ENCODE data around the gene SMCO4. TPM values are rescaled to one million over a fixed set of nuclear protein-coding genes. Genes with fewer than 3 reads are reported as not detected.

The SMCO4 gene
- total RNA-seq, 1 donor from 2014 or later, result 2.6 TPM

- Histone ChIP-seq H3K27ac (ENCODE audit: low read depth, low read length) (no peak overlapping the region), H3K9ac (ENCODE audit: low read depth in 1 of 3, low read length in 3 of 3) (no peak overlapping the region), H3K4me1 (ENCODE audit: control insufficient read depth in 3 of 3, insufficient read depth in 3 of 3, low read length in 3 of 3) (peaks cover 41 to 45% (median 44%) of the 10 kb centered on the region in 3 donors), H3K36me3 (ENCODE audit: control insufficient read depth in 3 of 3, insufficient read depth in 3 of 3, low read length in 3 of 3) (no peaks in the 10 kb centered on the region), H3K4me3 (ENCODE audit: low read length in 3 of 3) (no peak overlapping the region), H3K9me3 (ENCODE audit: control insufficient read depth in 3 of 3, low read length in 3 of 3) (no peaks in the 10 kb centered on the region), H3K27me3 (ENCODE audit: control insufficient read depth in 3 of 3, insufficient read depth in 3 of 3, low read length in 3 of 3) (no peaks in the 10 kb centered on the region)
Observed at GRCh38 chr11:93532281-93532789, 10.9 kb downstream of the SMCO4 start.

DNA sequence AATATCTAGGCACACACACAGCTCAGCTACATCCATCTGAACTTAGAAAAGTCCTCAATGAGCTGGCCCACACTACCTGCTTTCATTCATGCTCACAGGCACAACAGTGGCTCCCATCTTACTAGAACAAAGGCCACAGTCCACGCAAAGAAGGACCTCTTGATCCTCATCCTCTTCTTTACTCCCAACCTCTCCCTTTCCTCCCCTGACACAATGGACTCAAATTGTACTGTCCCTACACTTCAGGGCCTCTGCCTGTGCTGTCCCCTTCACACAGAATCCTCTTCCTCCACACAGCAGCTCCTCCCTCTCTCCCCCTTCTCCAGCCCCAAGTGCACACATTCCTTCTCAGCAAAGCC, 12.7 kb downstream of the SMCO4 start:
- Histone ChIP-seq H3K9ac (ENCODE audit: low read depth in 1 of 3, low read length in 3 of 3) (no peak overlapping the region), H3K4me1 (ENCODE audit: control insufficient read depth in 3 of 3, insufficient read depth in 3 of 3, low read length in 3 of 3) (peaks cover 51 to 54% (median 51%) of the 10 kb centered on the region in 3 donors), H3K36me3 (ENCODE audit: control insufficient read depth in 3 of 3, insufficient read depth in 3 of 3, low read length in 3 of 3) (no peaks in the 10 kb centered on the region), H3K27me3 (ENCODE audit: control insufficient read depth in 3 of 3, insufficient read depth in 3 of 3, low read length in 3 of 3) (no peaks in the 10 kb centered on the region), H3K9me3 (ENCODE audit: control insufficient read depth in 3 of 3, low read length in 3 of 3) (no peaks in the 10 kb centered on the region), H3K27ac (ENCODE audit: low read depth, low read length) (no peak overlapping the region), H3K4me3 (ENCODE audit: low read length in 3 of 3) (no peak overlapping the region)

DNA sequence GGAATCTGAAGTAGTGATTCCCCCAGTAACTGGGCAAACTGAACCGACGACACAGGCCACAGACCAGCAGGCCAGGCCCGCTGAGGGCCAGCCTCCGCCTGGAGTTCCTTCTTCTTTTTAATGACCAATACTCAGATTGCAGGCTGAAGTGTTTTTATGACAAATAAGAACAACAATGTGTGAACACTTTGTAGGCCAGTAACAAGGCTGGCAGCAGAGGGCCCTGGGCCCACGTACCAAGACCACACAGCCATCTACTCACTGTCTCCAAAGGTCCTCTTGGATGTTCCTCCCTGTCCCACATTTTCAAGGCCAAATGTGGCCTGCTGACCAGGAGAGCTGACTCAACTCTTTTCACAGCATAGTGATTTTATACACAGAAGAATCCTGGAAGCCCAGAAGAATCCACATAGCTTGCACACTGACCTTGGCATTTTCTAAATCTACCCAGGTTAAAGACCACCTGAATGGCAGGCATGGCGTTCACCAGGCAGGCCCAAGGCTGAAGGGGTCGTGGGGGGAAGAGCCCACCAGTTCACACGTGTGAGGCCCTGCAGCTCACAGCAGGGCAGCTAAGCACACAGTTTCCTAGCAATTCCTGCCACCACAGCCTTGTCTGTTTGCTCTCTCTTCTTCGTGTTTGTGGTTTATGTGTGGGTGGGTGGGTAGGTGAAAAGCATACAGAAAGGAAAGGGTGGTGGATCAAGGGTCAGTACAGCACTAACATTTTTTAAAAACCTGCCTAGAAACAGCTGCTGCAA, 13.3 kb downstream of the SMCO4 start:
- peak overlapping the region; percentile 76 for H3K27ac ChIP-seq (ENCODE audit: low read depth, low read length)
- H3K4me3 ChIP-seq (ENCODE audit: low read length in 3 of 3), result no peak overlapping the region
- no peaks in the 10 kb centered on the region for H3K27me3 ChIP-seq (ENCODE audit: control insufficient read depth in 3 of 3, insufficient read depth in 3 of 3, low read length in 3 of 3)
- no peaks in the 10 kb centered on the region for H3K9me3 ChIP-seq (ENCODE audit: control insufficient read depth in 3 of 3, low read length in 3 of 3)
- H3K4me1 ChIP-seq (ENCODE audit: control insufficient read depth in 3 of 3, insufficient read depth in 3 of 3, low read length in 3 of 3), result peaks cover 56 to 59% (median 57%) of the 10 kb centered on the region in 3 donors
- peak overlapping the region in 2 of 3 donors; percentile 10 to 62 for H3K9ac ChIP-seq (ENCODE audit: low read depth in 1 of 3, low read length in 3 of 3)
- no peaks in the 10 kb centered on the region for H3K36me3 ChIP-seq (ENCODE audit: control insufficient read depth in 3 of 3, insufficient read depth in 3 of 3, low read length in 3 of 3)

DNA sequence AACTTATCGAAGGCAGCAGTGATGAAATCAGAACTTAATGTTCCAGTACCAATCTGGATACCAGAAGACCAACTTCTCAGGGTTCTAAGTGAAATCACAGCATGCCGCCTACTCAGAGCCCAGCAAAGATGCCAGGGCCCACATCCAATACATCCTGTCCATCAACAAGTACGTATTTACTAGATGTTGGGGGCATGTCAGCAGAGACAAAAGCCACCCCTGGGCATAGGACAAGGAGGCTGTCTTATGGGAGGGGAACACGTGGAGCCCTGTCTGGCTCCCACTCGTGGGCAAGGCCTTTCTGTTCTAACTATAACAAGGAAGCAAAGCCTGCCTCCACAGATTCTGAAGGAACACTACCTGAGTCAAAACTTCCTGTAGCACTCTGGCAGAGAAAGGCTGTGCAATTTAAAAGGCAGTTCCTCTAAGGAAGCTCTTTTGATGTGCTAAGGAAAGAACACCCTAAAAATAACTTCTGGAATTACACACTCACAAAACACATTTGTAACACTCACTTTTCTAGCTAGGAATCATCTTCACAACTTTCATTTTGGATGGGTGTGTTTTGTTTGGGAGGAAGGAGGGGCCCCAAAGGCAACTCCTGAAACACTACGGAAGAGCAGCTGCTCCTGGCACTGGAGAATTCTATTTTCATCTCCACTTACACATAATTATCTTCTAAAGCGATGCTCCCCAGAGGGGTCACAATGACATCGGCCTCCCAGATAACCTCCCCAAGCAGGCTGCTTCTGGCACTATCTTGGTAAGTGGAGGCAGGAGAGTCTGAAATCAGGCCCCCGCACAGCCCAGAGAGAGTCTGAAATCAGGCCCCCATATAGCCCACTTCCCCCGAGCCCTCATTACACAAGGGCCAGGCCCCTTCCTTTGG, 14.2 kb downstream of the SMCO4 start:
- H3K4me3 ChIP-seq (ENCODE audit: low read length in 3 of 3), result peak overlapping the region in 2 of 3 donors; percentile 6 to 20
- H3K4me1 ChIP-seq (ENCODE audit: control insufficient read depth in 3 of 3, insufficient read depth in 3 of 3, low read length in 3 of 3), result peaks cover 61 to 65% (median 61%) of the 10 kb centered on the region in 3 donors
- H3K9me3 ChIP-seq (ENCODE audit: control insufficient read depth in 3 of 3, low read length in 3 of 3), result no peaks in the 10 kb centered on the region
- H3K36me3 ChIP-seq (ENCODE audit: control insufficient read depth in 3 of 3, insufficient read depth in 3 of 3, low read length in 3 of 3), result no peaks in the 10 kb centered on the region
- H3K9ac ChIP-seq (ENCODE audit: low read depth in 1 of 3, low read length in 3 of 3), result peak overlapping the region; percentile 52 to 65 (median 55)
- peak overlapping the region; percentile 76 for H3K27ac ChIP-seq (ENCODE audit: low read depth, low read length)
- no peaks in the 10 kb centered on the region for H3K27me3 ChIP-seq (ENCODE audit: control insufficient read depth in 3 of 3, insufficient read depth in 3 of 3, low read length in 3 of 3)

DNA sequence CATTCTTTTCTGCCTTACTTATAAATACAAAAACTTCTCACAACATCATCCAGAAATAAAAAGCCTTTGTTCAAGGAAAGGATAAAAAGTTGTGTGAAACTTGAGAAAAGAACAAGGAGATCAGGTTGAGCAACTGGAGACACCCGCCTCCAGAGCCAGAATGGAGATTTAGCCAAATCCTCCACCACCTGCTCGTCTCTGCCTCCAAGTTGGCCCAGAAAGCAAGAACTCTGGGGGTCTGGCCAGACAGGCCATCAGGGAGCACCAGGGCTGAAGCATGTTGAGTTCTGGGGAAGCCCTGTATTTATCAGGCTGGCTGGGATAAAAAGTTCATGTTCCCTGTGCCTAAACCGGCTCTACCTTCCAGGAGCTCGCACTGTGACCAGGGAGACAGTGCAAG, 14.9 kb downstream of the SMCO4 start:
- H3K36me3 ChIP-seq (ENCODE audit: control insufficient read depth in 3 of 3, insufficient read depth in 3 of 3, low read length in 3 of 3), result no peaks in the 10 kb centered on the region
- peak overlapping the region in 1 of 3 donors; percentile 20 for H3K4me3 ChIP-seq (ENCODE audit: low read length in 3 of 3)
- no peaks in the 10 kb centered on the region for H3K27me3 ChIP-seq (ENCODE audit: control insufficient read depth in 3 of 3, insufficient read depth in 3 of 3, low read length in 3 of 3)
- H3K9ac ChIP-seq (ENCODE audit: low read depth in 1 of 3, low read length in 3 of 3), result peak overlapping the region; percentile 52 to 65 (median 55)
- H3K9me3 ChIP-seq (ENCODE audit: control insufficient read depth in 3 of 3, low read length in 3 of 3), result no peaks in the 10 kb centered on the region
- peaks cover 61 to 65% (median 61%) of the 10 kb centered on the region in 3 donors for H3K4me1 ChIP-seq (ENCODE audit: control insufficient read depth in 3 of 3, insufficient read depth in 3 of 3, low read length in 3 of 3)
- peak overlapping the region; percentile 76 for H3K27ac ChIP-seq (ENCODE audit: low read depth, low read length)

DNA sequence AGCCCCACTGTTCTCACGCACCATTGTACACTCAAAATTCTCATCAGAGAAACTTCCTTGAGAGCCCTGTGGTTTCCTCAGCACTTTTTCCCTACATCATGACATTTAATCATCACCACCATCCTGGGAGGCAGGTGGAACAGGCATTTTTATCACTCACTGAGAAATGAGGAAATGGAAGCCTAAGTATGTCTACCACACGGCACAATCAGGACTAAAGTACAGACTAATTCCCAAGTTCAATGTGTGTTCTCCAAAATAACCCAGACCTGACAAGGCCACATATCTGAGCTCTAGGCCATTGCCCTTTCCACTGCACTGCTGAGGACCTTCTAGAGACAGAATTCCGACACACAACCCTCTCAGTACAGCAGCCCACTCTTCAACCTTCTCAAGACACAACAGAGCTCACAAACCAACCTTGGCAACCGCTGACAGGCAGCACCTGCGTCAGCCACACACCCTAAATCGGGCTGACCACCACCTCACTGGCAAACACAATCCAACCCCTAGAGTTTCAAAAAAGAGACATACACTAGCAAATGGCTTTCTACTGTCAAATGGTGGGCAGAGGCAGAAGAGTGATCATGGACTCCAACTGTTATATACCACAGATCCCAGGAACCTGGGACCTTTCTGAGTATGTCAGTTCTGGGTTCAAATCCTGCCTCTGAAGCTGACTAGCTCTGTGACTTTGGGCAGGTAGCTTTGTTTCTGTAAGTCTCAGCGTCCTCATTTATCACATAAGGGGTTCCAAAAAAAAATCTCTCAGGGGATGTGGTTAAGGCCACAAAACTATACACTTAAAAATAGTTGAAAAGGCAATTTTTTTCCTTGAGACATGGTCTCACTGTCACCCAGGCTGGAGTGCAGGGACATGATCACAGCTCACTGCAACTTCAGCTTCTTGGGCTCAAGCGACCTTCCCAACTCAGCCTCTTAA, 16.3 kb downstream of the SMCO4 start:
- H3K36me3 ChIP-seq (ENCODE audit: control insufficient read depth in 3 of 3, insufficient read depth in 3 of 3, low read length in 3 of 3), result no peaks in the 10 kb centered on the region
- no peak overlapping the region for H3K9ac ChIP-seq (ENCODE audit: low read depth in 1 of 3, low read length in 3 of 3)
- H3K9me3 ChIP-seq (ENCODE audit: control insufficient read depth in 3 of 3, low read length in 3 of 3), result no peaks in the 10 kb centered on the region
- peaks cover 53 to 60% (median 57%) of the 10 kb centered on the region in 3 donors for H3K4me1 ChIP-seq (ENCODE audit: control insufficient read depth in 3 of 3, insufficient read depth in 3 of 3, low read length in 3 of 3)
- H3K27ac ChIP-seq (ENCODE audit: low read depth, low read length), result no peak overlapping the region
- no peaks in the 10 kb centered on the region for H3K27me3 ChIP-seq (ENCODE audit: control insufficient read depth in 3 of 3, insufficient read depth in 3 of 3, low read length in 3 of 3)
- no peak overlapping the region for H3K4me3 ChIP-seq (ENCODE audit: low read length in 3 of 3)

- Histone ChIP-seq H3K9ac (ENCODE audit: low read depth in 1 of 3, low read length in 3 of 3) (no peak overlapping the region), H3K4me1 (ENCODE audit: control insufficient read depth in 3 of 3, insufficient read depth in 3 of 3, low read length in 3 of 3) (peaks cover 53 to 60% (median 57%) of the 10 kb centered on the region in 3 donors), H3K4me3 (ENCODE audit: low read length in 3 of 3) (no peak overlapping the region), H3K27ac (ENCODE audit: low read depth, low read length) (peak overlapping the region; percentile 32), H3K36me3 (ENCODE audit: control insufficient read depth in 3 of 3, insufficient read depth in 3 of 3, low read length in 3 of 3) (no peaks in the 10 kb centered on the region), H3K27me3 (ENCODE audit: control insufficient read depth in 3 of 3, insufficient read depth in 3 of 3, low read length in 3 of 3) (no peaks in the 10 kb centered on the region), H3K9me3 (ENCODE audit: control insufficient read depth in 3 of 3, low read length in 3 of 3) (no peaks in the 10 kb centered on the region)
Observed at GRCh38 chr11:93526346-93526633, 16.9 kb downstream of the SMCO4 start.

GRCh38 chr11:93525601-93526345, 17.4 kb downstream of the SMCO4 start:
- Histone ChIP-seq H3K4me1 (ENCODE audit: control insufficient read depth in 3 of 3, insufficient read depth in 3 of 3, low read length in 3 of 3) (peaks cover 52 to 60% (median 57%) of the 10 kb centered on the region in 3 donors), H3K27ac (ENCODE audit: low read depth, low read length) (peak overlapping the region; percentile 32), H3K36me3 (ENCODE audit: control insufficient read depth in 3 of 3, insufficient read depth in 3 of 3, low read length in 3 of 3) (no peaks in the 10 kb centered on the region), H3K4me3 (ENCODE audit: low read length in 3 of 3) (no peak overlapping the region), H3K9ac (ENCODE audit: low read depth in 1 of 3, low read length in 3 of 3) (no peak overlapping the region), H3K27me3 (ENCODE audit: control insufficient read depth in 3 of 3, insufficient read depth in 3 of 3, low read length in 3 of 3) (no peaks in the 10 kb centered on the region), H3K9me3 (ENCODE audit: control insufficient read depth in 3 of 3, low read length in 3 of 3) (no peaks in the 10 kb centered on the region)

- H3K27ac ChIP-seq (ENCODE audit: low read depth, low read length), result peak overlapping the region; percentile 32
- no peaks in the 10 kb centered on the region for H3K9me3 ChIP-seq (ENCODE audit: control insufficient read depth in 3 of 3, low read length in 3 of 3)
- H3K27me3 ChIP-seq (ENCODE audit: control insufficient read depth in 3 of 3, insufficient read depth in 3 of 3, low read length in 3 of 3), result no peaks in the 10 kb centered on the region
- peaks cover 43 to 52% (median 49%) of the 10 kb centered on the region in 3 donors for H3K4me1 ChIP-seq (ENCODE audit: control insufficient read depth in 3 of 3, insufficient read depth in 3 of 3, low read length in 3 of 3)
- no peaks in the 10 kb centered on the region for H3K36me3 ChIP-seq (ENCODE audit: control insufficient read depth in 3 of 3, insufficient read depth in 3 of 3, low read length in 3 of 3)
- H3K4me3 ChIP-seq (ENCODE audit: low read length in 3 of 3), result no peak overlapping the region
- H3K9ac ChIP-seq (ENCODE audit: low read depth in 1 of 3, low read length in 3 of 3), result peak overlapping the region in 1 of 3 donors; percentile 35
Observed at GRCh38 chr11:93524858-93525257, 18.3 kb downstream of the SMCO4 start.
